ENCODE results near the gene SNRPA. TPM values are rescaled to one million over a fixed set of nuclear protein-coding genes. Genes with fewer than 3 reads are reported as not detected.
"Not testable (repeated sequence)": the region's sequence is repeated elsewhere in the genome, so short reads cannot be mapped to it uniquely, and the experiment has no call there.

SNRPA gene
- total and polyA plus RNA-seq, 2 donors (not counting 1 experiment from before 2014, with no cell fraction given): 92.0 to 147 TPM

DNA sequence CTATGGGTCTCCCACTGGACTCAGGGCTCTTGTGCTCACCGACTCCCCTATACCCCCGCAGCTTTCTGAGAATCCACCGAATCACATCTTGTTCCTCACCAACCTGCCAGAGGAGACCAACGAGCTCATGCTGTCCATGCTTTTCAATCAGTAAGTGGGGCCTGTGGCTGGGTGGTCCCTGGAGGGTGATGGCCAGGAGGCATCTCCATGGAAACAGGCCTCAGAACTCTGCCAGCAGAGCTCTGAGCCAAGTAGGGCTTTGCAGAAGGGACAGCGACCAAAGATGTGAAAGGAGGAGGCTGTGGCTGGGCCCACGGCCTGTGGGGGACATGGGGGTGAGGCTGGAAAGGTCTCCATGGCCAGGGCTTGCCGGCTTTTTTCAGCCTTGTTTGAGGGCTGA is 12.5 kb downstream of the SNRPA start:
- TF ChIP-seq, protein P1, sequence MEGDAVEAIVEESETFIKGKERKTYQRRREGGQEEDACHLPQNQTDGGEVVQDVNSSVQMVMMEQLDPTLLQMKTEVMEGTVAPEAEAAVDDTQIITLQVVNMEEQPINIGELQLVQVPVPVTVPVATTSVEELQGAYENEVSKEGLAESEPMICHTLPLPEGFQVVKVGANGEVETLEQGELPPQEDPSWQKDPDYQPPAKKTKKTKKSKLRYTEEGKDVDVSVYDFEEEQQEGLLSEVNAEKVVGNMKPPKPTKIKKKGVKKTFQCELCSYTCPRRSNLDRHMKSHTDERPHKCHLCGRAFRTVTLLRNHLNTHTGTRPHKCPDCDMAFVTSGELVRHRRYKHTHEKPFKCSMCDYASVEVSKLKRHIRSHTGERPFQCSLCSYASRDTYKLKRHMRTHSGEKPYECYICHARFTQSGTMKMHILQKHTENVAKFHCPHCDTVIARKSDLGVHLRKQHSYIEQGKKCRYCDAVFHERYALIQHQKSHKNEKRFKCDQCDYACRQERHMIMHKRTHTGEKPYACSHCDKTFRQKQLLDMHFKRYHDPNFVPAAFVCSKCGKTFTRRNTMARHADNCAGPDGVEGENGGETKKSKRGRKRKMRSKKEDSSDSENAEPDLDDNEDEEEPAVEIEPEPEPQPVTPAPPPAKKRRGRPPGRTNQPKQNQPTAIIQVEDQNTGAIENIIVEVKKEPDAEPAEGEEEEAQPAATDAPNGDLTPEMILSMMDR (IDR thresholded peaks at IDR 0.05): no peak
- TF ChIP-seq EZH2 (IDR thresholded peaks at IDR 0.05; ENCODE audit: borderline replicate concordance, insufficient read depth, low read depth, low read length, poor library complexity, severe bottlenecking): no peak
- no peak overlapping the region for H3K4me3 Mint-ChIP-seq
- POLR2A ChIA-PET: no interaction called here
- H3K36me3 ChIP-seq (replicated peaks in 1 of 2; ENCODE audit: control extremely low read depth in 1 of 2, control insufficient read depth in 1 of 2, extremely low read depth in 1 of 2, insufficient read depth in 2 of 2, low read length in 1 of 2): peaks cover 15 to 76% of the 10 kb centered on the region in 2 experiments
- no peak overlapping the region for H2AFZ ChIP-seq (ENCODE audit: insufficient read depth, low read depth, low read length, poor library complexity, severe bottlenecking)
- peaks cover 37% of the 10 kb centered on the region for H3K79me2 ChIP-seq (ENCODE audit: control insufficient read depth, insufficient read depth, low read length)
- DNase-seq: no peak
- H3K9ac ChIP-seq (ENCODE audit: low read length): no peak overlapping the region
- no peak overlapping the region for H3K27ac Mint-ChIP-seq
- no peak overlapping the region for H3K4me2 ChIP-seq (replicated peaks; ENCODE audit: low read depth, low read length, poor library complexity, severe bottlenecking)
- no peak overlapping the region for H3K27ac ChIP-seq (ENCODE audit: low read length in 2 of 2)
- H3K4me3 ChIP-seq (ENCODE audit: control extremely low read depth in 1 of 5, extremely low read depth in 1 of 5, insufficient read depth in 1 of 5, low read depth in 2 of 5, low read length in 4 of 5): no peak overlapping the region
- H4K20me1 ChIP-seq (ENCODE audit: control insufficient read depth, insufficient read depth, low read length, poor library complexity, severe bottlenecking): peaks cover 57% of the 10 kb centered on the region
- H3K27me3 Mint-ChIP-seq: no peaks in the 10 kb centered on the region
- CTCF ChIA-PET: interaction anchor here (0.5 kb wide), 1 partner anchor 41 kb away, joined by 3 read pairs; no protein-coding TSS in a partner anchor
- peaks cover 7% of the 10 kb centered on the region for H3K4me1 Mint-ChIP-seq
- intact Hi-C loops (cut with micrococcal nuclease): no loop called here
- H3K9me3 Mint-ChIP-seq (ENCODE audit: insufficient read depth): no peaks in the 10 kb centered on the region
- H3K27me3 ChIP-seq (replicated peaks in 1 of 4; ENCODE audit: control extremely low read depth in 1 of 4, control insufficient read depth in 3 of 4, insufficient read depth in 4 of 4, low read length in 3 of 4): no peaks in the 10 kb centered on the region
- H3K4me1 ChIP-seq (ENCODE audit: control insufficient read depth in 2 of 2, insufficient read depth in 2 of 2, low read length in 2 of 2): no peaks in the 10 kb centered on the region
- no peaks in the 10 kb centered on the region for H3K9me3 ChIP-seq (ENCODE audit: control extremely low read depth in 1 of 3, control insufficient read depth in 2 of 3, insufficient read depth in 1 of 3, low read length in 2 of 3)
- ATAC-seq (ENCODE audit: low read depth): no peak
- WGBS (ENCODE audit: insufficient coverage): 97% methylated on average over 4 of the region's 7 CpGs

DNA sequence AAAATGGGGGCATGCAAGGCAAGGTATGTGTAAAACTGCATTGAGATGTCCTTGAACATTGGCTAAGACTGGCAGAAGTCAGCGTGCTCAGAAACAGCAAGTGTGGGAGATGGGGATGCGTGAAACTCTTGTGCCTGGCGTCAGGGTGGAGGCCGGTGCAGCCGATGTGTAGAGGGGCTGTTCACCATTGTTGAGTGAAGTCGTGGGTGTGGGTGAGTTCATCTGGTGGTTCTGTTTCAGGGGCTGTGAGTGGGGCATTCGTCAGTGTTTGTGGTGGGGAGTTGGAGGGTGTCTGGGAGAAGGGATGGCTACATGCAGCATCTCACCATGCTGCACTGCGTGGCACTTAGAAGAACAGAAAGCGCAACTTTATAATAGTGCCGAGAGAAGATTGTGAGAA is 13.0 kb downstream of the SNRPA start:
- Mint-ChIP-seq H3K4me1 (peaks cover 7% of the 10 kb centered on the region), H3K27ac (peak overlapping the region; percentile 67), H3K27me3 (no peaks in the 10 kb centered on the region), H3K9me3 (ENCODE audit: insufficient read depth) (no peaks in the 10 kb centered on the region), H3K4me3 (no peak overlapping the region)
- no peak overlapping the region for H3K9ac ChIP-seq (ENCODE audit: low read length)
- CTCF ChIA-PET: interaction anchor here (0.5 kb wide), 1 partner anchor 42 kb away, joined by 3 read pairs; no protein-coding TSS in a partner anchor
- WGBS (ENCODE audit: insufficient coverage): 89% methylated on average over 7 of the region's 10 CpGs
- intact Hi-C loops (cut with micrococcal nuclease): no loop called here
- H3K4me1 ChIP-seq (ENCODE audit: control insufficient read depth in 2 of 2, insufficient read depth in 2 of 2, low read length in 2 of 2): no peaks in the 10 kb centered on the region
- POLR2A ChIA-PET: no interaction called here
- ATAC-seq (ENCODE audit: low read depth) (no peak), DNase-seq (no peak)
- H3K36me3 ChIP-seq (replicated peaks in 1 of 2; ENCODE audit: control extremely low read depth in 1 of 2, control insufficient read depth in 1 of 2, extremely low read depth in 1 of 2, insufficient read depth in 2 of 2, low read length in 1 of 2): peaks cover 15 to 74% of the 10 kb centered on the region in 2 experiments
- no peak overlapping the region for H3K4me3 ChIP-seq (ENCODE audit: control extremely low read depth in 1 of 5, extremely low read depth in 1 of 5, insufficient read depth in 1 of 5, low read depth in 2 of 5, low read length in 4 of 5)
- no peak overlapping the region for H2AFZ ChIP-seq (ENCODE audit: insufficient read depth, low read depth, low read length, poor library complexity, severe bottlenecking)
- TF ChIP-seq, protein P1 (IDR thresholded peaks at IDR 0.05): no peak
- no peak for TF ChIP-seq EZH2 (IDR thresholded peaks at IDR 0.05; ENCODE audit: borderline replicate concordance, insufficient read depth, low read depth, low read length, poor library complexity, severe bottlenecking)
- H3K27ac ChIP-seq (ENCODE audit: low read length in 2 of 2): no peak overlapping the region
- H3K4me2 ChIP-seq (replicated peaks; ENCODE audit: low read depth, low read length, poor library complexity, severe bottlenecking): no peak overlapping the region
- peaks cover 54% of the 10 kb centered on the region for H4K20me1 ChIP-seq (ENCODE audit: control insufficient read depth, insufficient read depth, low read length, poor library complexity, severe bottlenecking)
- peaks cover 34% of the 10 kb centered on the region for H3K79me2 ChIP-seq (ENCODE audit: control insufficient read depth, insufficient read depth, low read length)
- no peaks in the 10 kb centered on the region for H3K9me3 ChIP-seq (ENCODE audit: control extremely low read depth in 1 of 3, control insufficient read depth in 2 of 3, insufficient read depth in 1 of 3, low read length in 2 of 3)
- H3K27me3 ChIP-seq (replicated peaks in 1 of 4; ENCODE audit: control extremely low read depth in 1 of 4, control insufficient read depth in 3 of 4, insufficient read depth in 4 of 4, low read length in 3 of 4): no peaks in the 10 kb centered on the region

DNA sequence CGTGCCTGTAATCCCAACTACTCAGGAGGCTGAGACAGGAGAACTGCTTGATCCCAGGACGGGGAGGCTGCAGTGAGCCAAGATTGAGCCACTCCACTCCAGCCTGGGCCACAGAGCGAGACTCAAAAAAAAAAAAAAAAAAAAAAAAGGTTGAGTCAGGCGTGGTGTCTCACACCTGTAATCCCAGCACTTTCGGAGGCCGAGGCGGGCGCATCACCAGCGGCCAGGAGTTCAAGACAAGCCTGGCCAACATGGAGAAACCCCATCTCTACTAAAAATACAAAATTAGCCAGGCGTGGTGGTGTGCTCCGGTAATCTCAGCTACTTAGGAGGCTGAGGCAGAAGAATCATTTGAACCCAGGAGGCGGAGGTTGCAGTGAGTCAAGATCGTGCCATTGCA is 15.4 kb downstream of the SNRPA start:
- ATAC-seq (ENCODE audit: low read depth); H3K4me2 ChIP-seq (replicated peaks; ENCODE audit: low read depth, low read length, poor library complexity, severe bottlenecking); H3K9me3 Mint-ChIP-seq (ENCODE audit: insufficient read depth); H3K27ac Mint-ChIP-seq; H3K4me1 ChIP-seq (ENCODE audit: control insufficient read depth in 2 of 2, insufficient read depth in 2 of 2, low read length in 2 of 2); H3K4me3 Mint-ChIP-seq; H3K27ac ChIP-seq (ENCODE audit: low read length in 2 of 2); H3K27me3 ChIP-seq (replicated peaks in 1 of 4; ENCODE audit: control extremely low read depth in 1 of 4, control insufficient read depth in 3 of 4, insufficient read depth in 4 of 4, low read length in 3 of 4); H3K4me3 ChIP-seq (ENCODE audit: control extremely low read depth in 1 of 5, extremely low read depth in 1 of 5, insufficient read depth in 1 of 5, low read depth in 2 of 5, low read length in 4 of 5); intact Hi-C loops (cut with micrococcal nuclease); H3K9me3 ChIP-seq (ENCODE audit: control extremely low read depth in 1 of 3, control insufficient read depth in 2 of 3, insufficient read depth in 1 of 3, low read length in 2 of 3); H3K27me3 Mint-ChIP-seq; H3K9ac ChIP-seq (ENCODE audit: low read length); DNase-seq; H2AFZ ChIP-seq (ENCODE audit: insufficient read depth, low read depth, low read length, poor library complexity, severe bottlenecking): not testable (repeated sequence)
- ChIA-PET POLR2A (interaction anchor here (1.2 kb wide), 1 partner anchor 12 kb away, joined by 3 read pairs; the partner anchor contains the start of gene RAB4B), CTCF (interaction anchor here (0.6 to 0.7 kb wide), 2 partner anchors 49 to 788 kb away, joined by 4 read pairs; no protein-coding TSS in a partner anchor)
- Histone ChIP-seq H3K79me2 (ENCODE audit: control insufficient read depth, insufficient read depth, low read length) (peaks cover 20% of the 10 kb centered on the region), H3K36me3 (replicated peaks in 1 of 2; ENCODE audit: control extremely low read depth in 1 of 2, control insufficient read depth in 1 of 2, extremely low read depth in 1 of 2, insufficient read depth in 2 of 2, low read length in 1 of 2) (peaks cover 7 to 51% of the 10 kb centered on the region in 2 experiments), H4K20me1 (ENCODE audit: control insufficient read depth, insufficient read depth, low read length, poor library complexity, severe bottlenecking) (peaks cover 31% of the 10 kb centered on the region)
- WGBS (ENCODE audit: insufficient coverage): 96% methylated on average over 10 of the region's 13 CpGs
- peaks cover 10% of the 10 kb centered on the region for H3K4me1 Mint-ChIP-seq

All from B cell (primary cell).